ENCODE results near the gene TAGAP. TPM values are rescaled to one million over a fixed set of nuclear protein-coding genes. Genes with fewer than 3 reads are reported as not detected.

The TAGAP gene
- total and polyA plus RNA-seq, 10 of the 15 experiments (the other 5 are each of a cell fraction or from before 2014, with no cell fraction given), result 5.3 to 27.4 (median 18.9) TPM

GRCh38 chr6:159074120-159074684 lies 29.4 kb upstream of the TAGAP start (continued):
- TF ChIP-seq RELA (IDR thresholded peaks at IDR 0.05; ENCODE audit: borderline replicate concordance, partially characterized antibody) (peak; percentile 89), TCF3 (IDR thresholded peaks at IDR 0.05; ENCODE audit: borderline replicate concordance, insufficient read depth, low read depth, low read length) (no peak), DPF2 (IDR thresholded peaks at IDR 0.05) (no peak), E2F4 (IDR thresholded peaks at IDR 0.05; ENCODE audit: low read depth, low read length) (no peak), RAD21 (IDR thresholded peaks at IDR 0.05; ENCODE audit: insufficient read depth, low read depth, low read length) (no peak), RAD51 (IDR thresholded peaks at IDR 0.05) (peak; percentile 99), CBFB (IDR thresholded peaks at IDR 0.05; ENCODE audit: low read depth) (no peak), SIN3A (IDR thresholded peaks at IDR 0.05; ENCODE audit: low read depth, low read length) (no peak), CHD1 (IDR thresholded peaks at IDR 0.05; ENCODE audit: low read depth, low read length) (no peak), IRF3 (IDR thresholded peaks at IDR 0.05) (peak; percentile 61; the same call in 1 of the 2 replicates), HDGF (IDR thresholded peaks at IDR 0.05) (0 out of 2 replicates have a peak, but pooled peaks have one; percentile 14), NFYB (IDR thresholded peaks at IDR 0.05; ENCODE audit: insufficient read depth, low read depth, low read length) (peak; percentile 100), EZH2 (IDR thresholded peaks at IDR 0.05; ENCODE audit: borderline replicate concordance, control insufficient read depth, low read depth, low read length) (no peak), CEBPB (IDR thresholded peaks at IDR 0.05; ENCODE audit: borderline replicate concordance in 1 of 2, low read depth in 2 of 2, low read length in 2 of 2) (no peak), CREM (IDR thresholded peaks at IDR 0.05; ENCODE audit: low read depth) (peak; percentile 29; the same call in 1 of the 2 replicates), NBN (IDR thresholded peaks at IDR 0.05) (0 out of 2 replicates have a peak, but pooled peaks have one; percentile 29), ZNF622 (IDR thresholded peaks at IDR 0.05) (no peak), JUNB (IDR thresholded peaks at IDR 0.05) (no peak), SMC3 (IDR thresholded peaks at IDR 0.05; ENCODE audit: borderline replicate concordance, low read length) (no peak), POLR2AphosphoS5 (IDR thresholded peaks at IDR 0.05; ENCODE audit: low read length) (no peak), FOXM1 (IDR thresholded peaks at IDR 0.05; ENCODE audit: low read depth, low read length) (no peak), CHD2 (IDR thresholded peaks at IDR 0.05; ENCODE audit: borderline replicate concordance, low read depth, low read length) (peak; percentile 31; the same call in 1 of the 2 replicates)
- TF ChIP-seq, protein P1, sequence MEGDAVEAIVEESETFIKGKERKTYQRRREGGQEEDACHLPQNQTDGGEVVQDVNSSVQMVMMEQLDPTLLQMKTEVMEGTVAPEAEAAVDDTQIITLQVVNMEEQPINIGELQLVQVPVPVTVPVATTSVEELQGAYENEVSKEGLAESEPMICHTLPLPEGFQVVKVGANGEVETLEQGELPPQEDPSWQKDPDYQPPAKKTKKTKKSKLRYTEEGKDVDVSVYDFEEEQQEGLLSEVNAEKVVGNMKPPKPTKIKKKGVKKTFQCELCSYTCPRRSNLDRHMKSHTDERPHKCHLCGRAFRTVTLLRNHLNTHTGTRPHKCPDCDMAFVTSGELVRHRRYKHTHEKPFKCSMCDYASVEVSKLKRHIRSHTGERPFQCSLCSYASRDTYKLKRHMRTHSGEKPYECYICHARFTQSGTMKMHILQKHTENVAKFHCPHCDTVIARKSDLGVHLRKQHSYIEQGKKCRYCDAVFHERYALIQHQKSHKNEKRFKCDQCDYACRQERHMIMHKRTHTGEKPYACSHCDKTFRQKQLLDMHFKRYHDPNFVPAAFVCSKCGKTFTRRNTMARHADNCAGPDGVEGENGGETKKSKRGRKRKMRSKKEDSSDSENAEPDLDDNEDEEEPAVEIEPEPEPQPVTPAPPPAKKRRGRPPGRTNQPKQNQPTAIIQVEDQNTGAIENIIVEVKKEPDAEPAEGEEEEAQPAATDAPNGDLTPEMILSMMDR (IDR thresholded peaks at IDR 0.05 in 2 of 3, conservative IDR thresholded peaks at IDR 0.05 in 1 of 3; ENCODE audit: control insufficient read depth in 2 of 3, extremely low read depth in 1 of 3, insufficient read depth in 1 of 3, low read depth in 3 of 3, low read length in 3 of 3), result no peak
- TF ChIP-seq, protein P2, sequence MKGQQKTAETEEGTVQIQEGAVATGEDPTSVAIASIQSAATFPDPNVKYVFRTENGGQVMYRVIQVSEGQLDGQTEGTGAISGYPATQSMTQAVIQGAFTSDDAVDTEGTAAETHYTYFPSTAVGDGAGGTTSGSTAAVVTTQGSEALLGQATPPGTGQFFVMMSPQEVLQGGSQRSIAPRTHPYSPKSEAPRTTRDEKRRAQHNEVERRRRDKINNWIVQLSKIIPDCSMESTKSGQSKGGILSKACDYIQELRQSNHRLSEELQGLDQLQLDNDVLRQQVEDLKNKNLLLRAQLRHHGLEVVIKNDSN (IDR thresholded peaks at IDR 0.05; ENCODE audit: borderline replicate concordance, extremely low read length, insufficient read depth, low read depth, low read length), result peak; percentile 85
- TF ChIP-seq, protein P3, sequence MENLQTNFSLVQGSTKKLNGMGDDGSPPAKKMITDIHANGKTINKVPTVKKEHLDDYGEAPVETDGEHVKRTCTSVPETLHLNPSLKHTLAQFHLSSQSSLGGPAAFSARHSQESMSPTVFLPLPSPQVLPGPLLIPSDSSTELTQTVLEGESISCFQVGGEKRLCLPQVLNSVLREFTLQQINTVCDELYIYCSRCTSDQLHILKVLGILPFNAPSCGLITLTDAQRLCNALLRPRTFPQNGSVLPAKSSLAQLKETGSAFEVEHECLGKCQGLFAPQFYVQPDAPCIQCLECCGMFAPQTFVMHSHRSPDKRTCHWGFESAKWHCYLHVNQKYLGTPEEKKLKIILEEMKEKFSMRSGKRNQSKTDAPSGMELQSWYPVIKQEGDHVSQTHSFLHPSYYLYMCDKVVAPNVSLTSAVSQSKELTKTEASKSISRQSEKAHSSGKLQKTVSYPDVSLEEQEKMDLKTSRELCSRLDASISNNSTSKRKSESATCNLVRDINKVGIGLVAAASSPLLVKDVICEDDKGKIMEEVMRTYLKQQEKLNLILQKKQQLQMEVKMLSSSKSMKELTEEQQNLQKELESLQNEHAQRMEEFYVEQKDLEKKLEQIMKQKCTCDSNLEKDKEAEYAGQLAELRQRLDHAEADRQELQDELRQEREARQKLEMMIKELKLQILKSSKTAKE (IDR thresholded peaks at IDR 0.05; ENCODE audit: low read depth, poor library complexity, severe bottlenecking), result no peak
